Activated naive CD8-positive, alpha-beta T cell treated with anti-CD3 and anti-CD28 coated beads, Interleukin-2, amount 50 U/mL, for 24 hours (primary cell): Measurements from ENCODE around the gene ATP9B.

Source experiments
- ATAC-seq: fragments of 150-1000 bp; cut with Tn5 transposase; one replicate; pipeline ENCODE4 v1.10.0; 2021
- DNase-seq: peaks from one replicate; pipeline ENCODE4 v3.0.0; 2021
- H3K27ac Mint-ChIP-seq: one replicate; pipeline ENCODE4 v1.8.0; 2021; ENCODE audit warnings: mild to moderate bottlenecking, mixed read lengths
- H3K27me3 Mint-ChIP-seq: one replicate; pipeline ENCODE4 v1.8.0; 2021; ENCODE audit warnings: mixed read lengths
- H3K36me3 Mint-ChIP-seq: one replicate; pipeline ENCODE4 v1.8.0; 2021; ENCODE audit warnings: low read depth, mixed read lengths
- H3K4me1 Mint-ChIP-seq: one replicate; pipeline ENCODE4 v1.8.0; 2021; ENCODE audit warnings: mixed read lengths
- H3K4me3 Mint-ChIP-seq: one replicate; pipeline ENCODE4 v1.8.0; 2021; ENCODE audit warnings: mild to moderate bottlenecking, moderate library complexity, mixed read lengths
- H3K9me3 Mint-ChIP-seq: one replicate; pipeline ENCODE4 v1.8.0; 2021; ENCODE audit warnings: mixed read lengths

The ATP9B gene

GRCh38 chr18:79402977-79403722 lies 334.0 kb downstream of the ATP9B start:
- Mint-ChIP-seq H3K9me3 (no peaks in the 10 kb centered on the region), H3K27me3 (no peaks in the 10 kb centered on the region), H3K4me3 (peak overlapping the region; percentile 69), H3K4me1 (peaks cover 75% of the 10 kb centered on the region), H3K27ac (peak overlapping the region; percentile 94), H3K36me3 (peaks cover 50% of the 10 kb centered on the region)
- no peak for DNase-seq
- no peak for ATAC-seq

GRCh38 chr18:79403723-79404566 lies 334.8 kb downstream of the ATP9B start:
- Mint-ChIP-seq H3K9me3 (no peaks in the 10 kb centered on the region), H3K4me3 (peak overlapping the region; percentile 77), H3K27me3 (no peaks in the 10 kb centered on the region), H3K27ac (peak overlapping the region; percentile 94), H3K36me3 (peaks cover 44% of the 10 kb centered on the region), H3K4me1 (peaks cover 67% of the 10 kb centered on the region)
- no peak for ATAC-seq
- DNase-seq, result no peak

GRCh38 chr18:79404567-79404910 lies 335.3 kb downstream of the ATP9B start:
- H3K9me3 Mint-ChIP-seq, result no peaks in the 10 kb centered on the region
- peak overlapping the region; percentile 94 for H3K27ac Mint-ChIP-seq
- DNase-seq (no peak), ATAC-seq (no peak)
- peak overlapping the region; percentile 77 for H3K4me3 Mint-ChIP-seq
- H3K36me3 Mint-ChIP-seq, result peaks cover 42% of the 10 kb centered on the region
- no peaks in the 10 kb centered on the region for H3K27me3 Mint-ChIP-seq
- peaks cover 65% of the 10 kb centered on the region for H3K4me1 Mint-ChIP-seq

- Mint-ChIP-seq H3K9me3 (no peaks in the 10 kb centered on the region), H3K4me1 (peaks cover 65% of the 10 kb centered on the region), H3K27me3 (no peaks in the 10 kb centered on the region), H3K27ac (peak overlapping the region; percentile 94), H3K4me3 (peak overlapping the region; percentile 77), H3K36me3 (peaks cover 42% of the 10 kb centered on the region)
- peak; percentile 9 for ATAC-seq
- DNase-seq, result peak; percentile 75
These were observed 336.0 kb downstream of the ATP9B start for GRCh38 chr18:79405019-79405780.

GRCh38 chr18:79405781-79406575 lies 336.8 kb downstream of the ATP9B start:
- DNase-seq (peak; percentile 87), ATAC-seq (peak; percentile 87)
- peak overlapping the region; percentile 94 for H3K27ac Mint-ChIP-seq
- H3K27me3 Mint-ChIP-seq, result no peaks in the 10 kb centered on the region
- peak overlapping the region; percentile 77 for H3K4me3 Mint-ChIP-seq
- peaks cover 45% of the 10 kb centered on the region for H3K36me3 Mint-ChIP-seq
- no peaks in the 10 kb centered on the region for H3K9me3 Mint-ChIP-seq
- peaks cover 63% of the 10 kb centered on the region for H3K4me1 Mint-ChIP-seq

GRCh38 chr18:79406708-79407107 lies 337.5 kb downstream of the ATP9B start:
- no peak for ATAC-seq
- Mint-ChIP-seq H3K4me3 (no peak overlapping the region), H3K9me3 (no peaks in the 10 kb centered on the region), H3K27me3 (no peaks in the 10 kb centered on the region), H3K4me1 (peaks cover 56% of the 10 kb centered on the region), H3K36me3 (peaks cover 42% of the 10 kb centered on the region), H3K27ac (peak overlapping the region; percentile 94)
- DNase-seq, result no peak

- Mint-ChIP-seq H3K9me3 (no peaks in the 10 kb centered on the region), H3K27me3 (no peaks in the 10 kb centered on the region), H3K27ac (no peak overlapping the region), H3K4me1 (peaks cover 35% of the 10 kb centered on the region), H3K4me3 (no peak overlapping the region), H3K36me3 (peaks cover 50% of the 10 kb centered on the region)
- no peak for DNase-seq
- no peak for ATAC-seq
These were observed 340.1 kb downstream of the ATP9B start for GRCh38 chr18:79409313-79409712.

GRCh38 chr18:79410171-79410641 lies 341.0 kb downstream of the ATP9B start:
- peaks cover 28% of the 10 kb centered on the region for H3K4me1 Mint-ChIP-seq
- H3K27me3 Mint-ChIP-seq, result no peaks in the 10 kb centered on the region
- H3K36me3 Mint-ChIP-seq, result peaks cover 48% of the 10 kb centered on the region
- DNase-seq (no peak), ATAC-seq (no peak)
- H3K9me3 Mint-ChIP-seq, result no peaks in the 10 kb centered on the region
- no peak overlapping the region for H3K27ac Mint-ChIP-seq
- H3K4me3 Mint-ChIP-seq, result no peak overlapping the region

- DNase-seq (no peak), ATAC-seq (no peak)
- no peak overlapping the region for H3K27ac Mint-ChIP-seq
- no peak overlapping the region for H3K4me3 Mint-ChIP-seq
- H3K27me3 Mint-ChIP-seq, result no peaks in the 10 kb centered on the region
- peaks cover 45% of the 10 kb centered on the region for H3K36me3 Mint-ChIP-seq
- no peaks in the 10 kb centered on the region for H3K9me3 Mint-ChIP-seq
- peaks cover 21% of the 10 kb centered on the region for H3K4me1 Mint-ChIP-seq
These were observed 341.8 kb downstream of the ATP9B start for GRCh38 chr18:79410731-79411613.

- Mint-ChIP-seq H3K36me3 (peaks cover 43% of the 10 kb centered on the region), H3K4me1 (peaks cover 15% of the 10 kb centered on the region), H3K9me3 (no peaks in the 10 kb centered on the region), H3K27me3 (no peaks in the 10 kb centered on the region), H3K27ac (no peak overlapping the region), H3K4me3 (no peak overlapping the region)
- DNase-seq (no peak), ATAC-seq (no peak)
These were observed 342.7 kb downstream of the ATP9B start for GRCh38 chr18:79411614-79412526.

- H3K36me3 Mint-ChIP-seq, result peaks cover 35% of the 10 kb centered on the region
- peak overlapping the region; percentile 64 for H3K27ac Mint-ChIP-seq
These were observed 343.8 kb downstream of the ATP9B start for GRCh38 chr18:79413025-79413424.

GRCh38 chr18:79413426-79413825 lies 344.2 kb downstream of the ATP9B start:
- no peak for ATAC-seq
- Mint-ChIP-seq H3K4me3 (no peak overlapping the region), H3K4me1 (peaks cover 7% of the 10 kb centered on the region), H3K27me3 (no peaks in the 10 kb centered on the region), H3K36me3 (peaks cover 33% of the 10 kb centered on the region), H3K27ac (no peak overlapping the region), H3K9me3 (no peaks in the 10 kb centered on the region)
- no peak for DNase-seq

More at GRCh38 chr18:79413025-79413424, 343.8 kb downstream of the ATP9B start:
- no peak for DNase-seq
- Mint-ChIP-seq H3K27me3 (no peaks in the 10 kb centered on the region), H3K9me3 (no peaks in the 10 kb centered on the region), H3K4me1 (peaks cover 7% of the 10 kb centered on the region), H3K4me3 (no peak overlapping the region)
- no peak for ATAC-seq
